Adipocyte (in vitro differentiated cells): Measurements from ENCODE around the gene FCGR2B.

Experiments
- DNase-seq: peaks from one replicate; pipeline ENCODE4 v3.0.0-alpha.2; 2015; ENCODE audit warnings: low read depth
- H3K27me3 ChIP-seq: replicated peaks from 2 replicates; pipeline ENCODE4 v1.7.0; 2013; ENCODE audit warnings: mild to moderate bottlenecking, low read length, moderate library complexity; ENCODE audit not compliant: control insufficient read depth, insufficient read depth
- H3K36me3 ChIP-seq: 2 replicates; pipeline ENCODE4 v1.7.0; 2013; ENCODE audit warnings: low read length, mild to moderate bottlenecking, moderate library complexity; ENCODE audit not compliant: control insufficient read depth, insufficient read depth, severe bottlenecking
- H3K4me1 ChIP-seq: 2 replicates; pipeline ENCODE4 v1.7.0; 2013; ENCODE audit warnings: mild to moderate bottlenecking, low read length, moderate library complexity; ENCODE audit not compliant: control insufficient read depth, insufficient read depth
- H3K4me3 ChIP-seq: 2 replicates; pipeline ENCODE4 v1.7.0; 2013; ENCODE audit warnings: mild to moderate bottlenecking, low read length, moderate library complexity
- H3K9ac ChIP-seq: 2 replicates; pipeline ENCODE4 v1.7.0; 2013; ENCODE audit warnings: mild to moderate bottlenecking, low read length, moderate library complexity
- H3K9me3 ChIP-seq: 2 replicates; pipeline ENCODE4 v1.7.0; 2013; ENCODE audit warnings: mild to moderate bottlenecking, low read length, moderate library complexity; ENCODE audit not compliant: control insufficient read depth

The FCGR2B gene

DNA sequence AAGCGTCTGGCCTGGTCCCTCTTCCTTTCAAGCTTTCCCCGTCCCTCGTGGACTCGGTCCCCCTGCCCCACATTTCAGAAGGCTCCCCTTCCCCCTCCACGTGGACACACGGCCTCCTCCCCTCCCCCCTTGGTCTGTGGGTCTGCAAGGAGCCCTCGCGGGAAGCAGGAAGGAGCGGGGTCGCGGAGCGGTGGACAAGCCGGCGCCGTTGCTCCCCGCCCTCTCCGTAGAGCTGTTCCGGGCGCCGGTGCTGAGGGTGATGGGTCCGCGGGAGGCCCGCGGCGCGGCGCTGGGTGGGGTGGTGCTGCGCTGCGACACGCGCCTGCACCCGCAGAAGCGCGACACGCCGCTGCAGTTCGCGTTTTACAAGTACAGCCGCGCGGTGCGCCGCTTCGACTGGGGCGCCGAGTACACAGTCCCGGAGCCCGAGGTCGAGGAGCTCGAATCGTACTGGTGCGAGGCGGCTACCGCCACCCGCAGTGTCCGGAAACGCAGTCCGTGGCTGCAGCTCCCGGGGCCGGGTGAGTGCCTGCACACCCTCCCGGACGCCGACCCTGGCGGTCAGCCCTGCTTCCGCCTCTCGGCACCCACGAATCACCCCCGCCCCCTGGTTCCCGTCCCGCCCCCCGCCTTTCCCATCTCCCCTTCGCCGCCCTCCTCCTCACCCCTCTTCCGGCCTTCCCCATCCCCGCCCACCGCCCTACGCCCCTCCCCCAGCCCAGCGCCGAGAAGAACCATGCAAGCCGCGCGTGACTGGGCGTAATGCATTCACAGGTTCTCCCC, 63.7 kb downstream of the FCGR2B start:
- peaks cover 21% of the 10 kb centered on the region for H3K4me1 ChIP-seq
- DNase-seq, result peak; percentile 90

GRCh38 chr1:161727256-161727924, 64.4 kb downstream of the FCGR2B start:
- H3K9ac ChIP-seq, result peak overlapping the region; percentile 91
- DNase-seq, result peak; percentile 59
- H3K36me3 ChIP-seq, result no peaks in the 10 kb centered on the region
- no peaks in the 10 kb centered on the region for H3K9me3 ChIP-seq
- H3K27me3 ChIP-seq, result no peaks in the 10 kb centered on the region
- H3K4me1 ChIP-seq, result peaks cover 15% of the 10 kb centered on the region
- H3K4me3 ChIP-seq, result peak overlapping the region; percentile 84

More for the DNA sequence above, 63.7 kb downstream of the FCGR2B start:
- peak overlapping the region; percentile 84 for H3K4me3 ChIP-seq
- no peaks in the 10 kb centered on the region for H3K36me3 ChIP-seq
- peak overlapping the region; percentile 91 for H3K9ac ChIP-seq
- no peaks in the 10 kb centered on the region for H3K27me3 ChIP-seq
- no peaks in the 10 kb centered on the region for H3K9me3 ChIP-seq
